ENCODE data around the gene KHDRBS1.
"Not testable (repeated sequence)": the region's sequence is repeated elsewhere in the genome, so short reads cannot be mapped to it uniquely, and the experiment has no call there.

Gene KHDRBS1

DNA sequence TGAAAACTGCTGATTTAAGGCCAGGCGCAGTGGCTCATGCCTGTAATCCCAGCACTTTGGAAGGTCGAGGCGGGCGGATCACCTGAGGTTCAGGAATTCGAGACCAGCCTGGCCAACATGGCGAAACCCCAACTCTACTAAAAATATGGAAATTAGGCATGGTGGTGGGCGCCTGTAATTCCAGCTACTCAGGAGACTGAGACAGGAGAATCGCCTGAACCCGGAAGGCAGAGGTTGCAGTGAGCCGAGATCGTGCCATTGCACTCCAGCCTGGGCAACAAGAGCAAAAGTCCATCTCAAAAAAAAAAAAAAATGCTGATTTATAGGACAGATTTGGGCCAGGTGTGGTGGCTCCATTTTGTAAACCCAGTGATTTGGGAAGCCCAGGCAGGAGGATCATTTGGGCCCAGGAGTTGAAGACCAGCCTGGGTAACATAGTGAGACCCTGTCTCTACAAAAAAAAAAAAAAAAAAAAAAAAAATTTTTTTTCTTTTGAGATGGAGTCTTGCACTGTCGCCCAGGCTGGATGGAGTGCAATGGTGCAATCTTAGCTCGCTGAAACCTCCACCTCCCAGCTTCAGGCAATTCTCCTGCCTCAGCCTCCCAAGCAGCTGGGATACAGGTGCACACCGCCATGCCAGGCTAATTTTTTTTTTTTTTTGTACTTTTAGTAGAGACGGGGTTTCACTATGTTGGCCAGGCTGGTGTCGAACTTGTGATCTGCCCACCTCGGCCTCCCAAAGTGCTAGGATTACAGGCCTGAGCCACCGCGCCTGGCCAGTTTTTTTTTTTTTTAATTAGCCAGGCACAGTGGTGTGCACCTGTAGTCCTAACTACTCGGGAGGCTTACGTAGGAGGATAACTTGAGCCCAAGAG, 52.2 kb downstream of the KHDRBS1 start:
- not testable (repeated sequence) for H3K9me3 Mint-ChIP-seq; ATAC-seq; H3K36me3 Mint-ChIP-seq (ENCODE audit: low read depth); H3K27me3 Mint-ChIP-seq; DNase-seq; H3K27ac Mint-ChIP-seq; H3K4me3 Mint-ChIP-seq
- H3K4me1 Mint-ChIP-seq = peaks cover 10% of the 10 kb centered on the region

DNA sequence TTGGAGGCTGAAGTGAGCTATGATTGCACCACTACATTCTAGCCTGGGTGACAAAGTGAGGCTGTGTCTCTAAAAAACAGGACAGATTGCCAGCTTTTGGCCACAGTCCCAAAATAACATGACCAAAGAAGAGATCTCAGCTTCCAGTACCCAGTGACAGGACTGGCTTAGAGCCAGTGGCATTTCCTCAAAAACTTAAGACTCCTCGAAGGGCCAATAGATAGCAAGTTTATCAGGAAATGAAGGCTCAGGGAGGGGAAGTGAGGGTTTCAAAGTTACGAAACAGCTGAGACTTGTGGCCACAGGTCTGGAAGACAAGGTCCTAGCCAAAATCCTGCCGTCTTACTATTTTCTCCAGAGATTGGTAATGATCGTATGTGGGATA, 52.8 kb downstream of the KHDRBS1 start:
- H3K4me1 Mint-ChIP-seq = peaks cover 10% of the 10 kb centered on the region
- H3K27ac Mint-ChIP-seq = no peak overlapping the region
- peaks cover 2% of the 10 kb centered on the region for H3K36me3 Mint-ChIP-seq (ENCODE audit: low read depth)
- no peaks in the 10 kb centered on the region for H3K27me3 Mint-ChIP-seq
- no peaks in the 10 kb centered on the region for H3K9me3 Mint-ChIP-seq
- ATAC-seq = peak; percentile 34
- H3K4me3 Mint-ChIP-seq = no peak overlapping the region
- DNase-seq = no peak

DNA sequence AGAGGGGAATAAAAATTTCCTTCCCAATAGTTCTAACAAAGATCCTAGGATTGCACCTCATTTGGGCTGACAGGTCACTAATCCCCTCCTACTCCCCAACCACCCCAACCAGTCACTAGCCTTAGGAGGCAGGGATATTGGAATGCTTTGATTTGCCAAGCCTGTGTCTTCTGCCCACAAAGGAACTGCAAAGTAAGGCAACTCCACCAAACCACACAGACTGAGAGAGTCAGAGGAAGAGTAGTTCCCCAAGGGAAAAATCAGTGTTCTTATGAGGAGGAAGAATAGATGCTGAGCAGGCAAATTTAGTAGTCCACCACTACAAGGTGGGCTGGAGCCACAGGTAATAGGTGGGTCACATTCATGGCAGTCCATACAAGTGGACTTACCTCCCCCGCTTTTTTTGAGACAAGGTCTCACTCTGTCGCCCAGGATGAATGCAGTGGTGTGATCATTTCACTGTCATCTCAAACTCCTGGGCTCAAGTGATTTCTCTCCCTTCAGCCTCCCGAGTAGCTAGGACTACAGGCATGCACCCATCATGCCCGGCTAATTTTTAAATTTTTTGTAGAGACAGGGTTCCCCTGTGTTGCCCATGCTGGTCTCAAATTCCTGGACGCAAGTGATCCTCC, 55.4 kb downstream of the KHDRBS1 start:
- H3K4me3 Mint-ChIP-seq = no peak overlapping the region
- DNase-seq = no peak
- no peaks in the 10 kb centered on the region for H3K27me3 Mint-ChIP-seq
- no peaks in the 10 kb centered on the region for H3K9me3 Mint-ChIP-seq
- H3K27ac Mint-ChIP-seq = no peak overlapping the region
- no peak for ATAC-seq
- H3K36me3 Mint-ChIP-seq (ENCODE audit: low read depth) = no peaks in the 10 kb centered on the region
- peaks cover 26% of the 10 kb centered on the region for H3K4me1 Mint-ChIP-seq

DNA sequence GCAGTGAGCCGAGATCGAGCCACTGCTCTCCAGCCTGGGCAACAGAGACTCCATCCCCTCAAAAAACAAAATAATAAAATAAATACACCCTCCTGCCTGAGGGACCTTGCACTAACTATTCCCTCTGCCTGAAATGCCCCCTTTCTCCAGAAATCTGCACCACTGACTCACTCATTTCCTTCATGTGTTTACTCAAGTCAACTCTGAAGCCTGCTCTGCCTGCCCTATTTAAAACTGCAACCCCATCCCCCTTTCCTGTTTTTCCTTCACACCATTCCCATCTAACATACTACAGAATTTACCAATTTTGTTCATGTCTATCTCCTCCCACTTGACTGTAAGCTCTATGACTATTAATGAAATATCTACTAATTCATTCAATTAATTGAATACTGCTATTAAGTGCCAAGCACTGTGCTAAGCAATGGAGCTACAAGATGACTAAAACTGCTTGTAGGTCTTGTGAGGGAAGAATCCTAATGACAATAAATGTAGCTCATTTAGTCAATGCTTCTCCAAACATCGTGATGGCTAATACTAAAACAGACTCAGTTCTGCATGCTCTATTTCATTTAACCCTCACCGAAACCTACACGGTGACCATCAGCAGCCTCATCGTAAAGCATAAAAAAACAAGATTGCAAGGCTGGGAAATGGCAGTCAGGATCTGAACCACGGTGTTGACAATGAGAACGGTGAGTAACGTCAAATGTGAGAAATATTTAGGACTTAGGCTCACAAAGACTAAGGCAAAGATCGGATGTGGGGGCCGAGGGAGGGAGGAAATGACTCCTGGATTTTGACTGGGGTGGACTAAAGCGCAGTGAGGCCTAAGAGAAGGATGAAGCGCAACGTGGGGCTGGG, 58.3 kb downstream of the KHDRBS1 start:
- H3K36me3 Mint-ChIP-seq (ENCODE audit: low read depth) = peaks cover 4% of the 10 kb centered on the region

DNA sequence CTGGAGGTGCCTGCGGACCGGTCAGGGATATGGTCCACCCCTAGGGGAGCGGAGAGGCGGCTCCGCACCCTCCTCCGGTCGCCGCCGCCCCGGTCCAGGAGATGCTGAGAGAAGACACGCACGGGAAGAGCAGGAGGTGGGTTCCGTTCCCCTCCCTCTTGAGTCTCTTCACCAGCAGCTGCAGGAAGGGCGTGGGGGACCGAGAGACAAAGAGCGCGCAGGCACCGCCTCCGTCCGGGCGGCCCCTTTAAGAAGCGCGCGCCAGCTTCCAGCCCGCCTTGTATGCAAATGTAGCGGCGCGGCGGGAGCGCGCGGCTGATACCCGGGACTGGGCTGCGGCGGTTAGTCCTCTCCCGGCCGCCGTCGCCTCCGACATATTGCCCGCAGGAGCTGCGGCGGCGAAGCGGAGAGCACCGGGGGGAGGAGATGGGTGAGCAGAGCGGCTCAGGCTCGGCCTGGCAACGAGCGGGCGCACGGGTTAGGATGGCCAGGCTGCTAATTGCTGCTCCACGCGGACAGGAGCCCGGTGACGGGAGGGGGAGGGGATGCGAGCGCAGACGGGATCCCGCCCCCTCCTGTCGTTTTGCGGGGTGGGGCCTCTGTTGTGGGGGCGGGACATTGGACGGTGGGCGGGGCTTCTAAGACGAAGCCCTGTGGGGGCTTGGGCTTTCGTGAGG, 59.1 kb downstream of the KHDRBS1 start, which contains the start of gene TMEM39B:
TSS of gene TMEM39B (plus strand) at position 318 of the 677 bp plus-strand sequence. CDS start at position 427, 109 bp downstream.
- Mint-ChIP-seq H3K27ac (peak within 1 kb of the TSS; percentile 96), H3K36me3 (ENCODE audit: low read depth) (peaks cover 10% of the 10 kb centered on the region), H3K4me1 (peaks cover 29% of the 10 kb centered on the region), H3K9me3 (no peaks in the 10 kb centered on the region), H3K27me3 (no peaks in the 10 kb centered on the region), H3K4me3 (peak within 1 kb of the TSS; percentile 91)
- ATAC-seq (peak; percentile 92), DNase-seq (peak; percentile 92)

More for the DNA sequence above, 58.3 kb downstream of the KHDRBS1 start:
- Mint-ChIP-seq H3K4me1 (peaks cover 29% of the 10 kb centered on the region), H3K27me3 (no peaks in the 10 kb centered on the region), H3K4me3 (peak overlapping the region; percentile 91), H3K27ac (peak overlapping the region; percentile 96), H3K9me3 (no peaks in the 10 kb centered on the region)
- no peak for DNase-seq
- peak; percentile 26 for ATAC-seq

DNA sequence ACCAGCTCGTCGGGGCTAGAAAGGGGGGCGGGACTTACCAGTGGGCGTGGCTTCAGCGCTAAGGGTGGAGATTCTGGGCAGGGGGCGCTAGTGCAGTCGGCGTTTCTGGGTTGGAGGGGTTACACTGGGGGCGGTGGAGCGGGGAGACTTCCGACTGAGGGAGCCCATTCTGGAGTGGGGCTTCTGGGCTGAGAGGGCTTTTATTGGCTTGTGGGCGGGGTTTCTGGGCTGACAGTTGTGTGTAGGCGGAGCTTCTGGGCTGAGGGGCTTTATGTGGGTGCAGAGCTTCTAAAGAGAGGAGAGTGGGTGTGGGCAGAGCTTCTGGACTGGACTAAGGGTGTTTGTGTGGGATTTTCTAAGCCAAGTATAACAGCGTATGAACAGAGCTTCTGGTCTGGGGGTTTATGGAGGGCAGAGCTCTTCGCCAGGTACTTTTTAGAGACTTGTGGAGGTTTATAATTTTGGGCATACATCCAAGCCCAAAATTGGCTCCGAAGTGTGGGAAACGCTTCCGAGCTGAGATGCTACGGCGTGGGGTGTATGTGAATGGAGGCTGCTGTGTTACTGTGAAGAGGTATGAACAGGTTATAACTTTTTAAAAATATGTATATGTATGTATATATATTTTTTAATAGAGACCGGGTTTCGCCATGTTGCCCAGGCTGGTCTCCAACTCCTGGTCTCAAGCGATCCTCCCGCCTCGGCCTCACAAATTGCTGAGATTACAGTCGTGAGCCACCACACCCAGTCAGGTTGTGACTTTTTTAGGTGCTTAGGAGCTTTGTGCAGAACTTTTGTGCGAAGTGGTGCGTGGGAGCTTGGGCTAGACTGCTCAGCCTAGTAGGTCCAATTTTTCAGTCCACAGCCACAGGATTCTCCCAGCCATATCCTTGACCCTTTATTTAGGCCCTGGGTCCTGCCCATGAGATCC, 59.9 kb downstream of the KHDRBS1 start:
- no peak for DNase-seq
- peaks cover 29% of the 10 kb centered on the region for H3K4me1 Mint-ChIP-seq
- no peaks in the 10 kb centered on the region for H3K9me3 Mint-ChIP-seq
- H3K4me3 Mint-ChIP-seq = peak overlapping the region; percentile 91
- H3K36me3 Mint-ChIP-seq (ENCODE audit: low read depth) = peaks cover 10% of the 10 kb centered on the region
- H3K27ac Mint-ChIP-seq = peak overlapping the region; percentile 96
- ATAC-seq = no peak
- no peaks in the 10 kb centered on the region for H3K27me3 Mint-ChIP-seq

DNA sequence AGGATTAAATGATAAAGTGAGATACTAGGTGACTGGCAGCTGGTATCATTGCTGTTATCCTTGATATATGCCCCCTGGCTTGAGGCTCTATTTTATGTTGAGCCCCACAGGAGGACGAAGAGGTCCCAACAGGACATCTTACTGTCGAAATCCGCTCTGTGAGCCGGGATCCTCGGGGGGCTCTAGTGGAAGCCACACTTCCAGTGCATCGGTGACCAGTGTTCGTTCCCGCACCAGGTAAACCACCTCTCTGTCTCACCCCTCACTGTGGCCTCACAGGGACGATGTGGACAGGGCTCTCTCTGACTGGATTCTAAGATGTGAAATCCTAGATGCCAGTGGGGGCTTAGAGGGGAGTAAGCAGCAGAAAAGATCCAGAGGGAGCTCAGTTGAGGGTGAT, 61.2 kb downstream of the KHDRBS1 start:
- peaks cover 13% of the 10 kb centered on the region for H3K36me3 Mint-ChIP-seq (ENCODE audit: low read depth)
- DNase-seq = no peak
- H3K9me3 Mint-ChIP-seq = no peaks in the 10 kb centered on the region
- H3K27me3 Mint-ChIP-seq = no peaks in the 10 kb centered on the region
- ATAC-seq = no peak
- no peak overlapping the region for H3K4me3 Mint-ChIP-seq
- H3K27ac Mint-ChIP-seq = no peak overlapping the region
- peaks cover 29% of the 10 kb centered on the region for H3K4me1 Mint-ChIP-seq

DNA sequence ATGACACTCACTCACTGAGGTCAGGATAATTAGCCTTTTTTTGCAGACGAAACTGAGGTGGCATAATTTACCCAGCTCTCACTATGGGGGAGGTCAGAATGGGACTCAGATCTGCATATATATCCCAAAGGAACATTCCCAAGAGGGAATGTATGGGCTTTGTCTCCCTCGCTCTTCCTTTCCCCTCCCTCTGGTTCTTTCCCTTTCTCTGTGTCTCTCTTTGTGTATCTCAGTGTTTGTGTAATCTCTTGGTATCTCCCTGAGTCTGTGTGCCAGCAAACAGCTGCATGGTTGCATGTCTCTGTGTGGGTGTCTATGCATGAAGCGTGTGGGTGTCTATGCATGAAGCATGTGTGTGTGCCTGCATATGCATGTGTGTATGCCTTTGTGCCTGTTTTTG, 63.8 kb downstream of the KHDRBS1 start:
- peaks cover 21% of the 10 kb centered on the region for H3K36me3 Mint-ChIP-seq (ENCODE audit: low read depth)

DNA sequence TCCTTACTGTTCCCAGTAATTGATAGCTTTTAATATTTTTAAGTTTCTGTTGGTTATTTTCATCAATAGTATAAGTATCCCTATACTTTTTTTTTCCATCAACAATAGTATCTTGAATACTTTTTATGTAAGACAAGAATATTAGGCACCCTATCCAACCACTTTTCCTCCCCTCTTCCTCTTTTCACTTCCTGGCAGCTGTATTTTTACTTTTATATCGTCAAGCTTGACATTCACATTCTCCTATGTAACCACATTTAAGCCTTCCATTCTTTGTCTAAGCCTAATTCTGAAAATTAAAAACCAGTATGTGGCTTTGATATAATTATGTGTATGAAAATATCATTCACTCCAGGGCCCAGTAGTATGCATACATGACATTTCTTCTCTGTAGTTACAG, 68.4 kb downstream of the KHDRBS1 start:
- H3K27me3 Mint-ChIP-seq = no peaks in the 10 kb centered on the region
- DNase-seq (no peak), ATAC-seq (no peak)
- H3K9me3 Mint-ChIP-seq = no peaks in the 10 kb centered on the region
- H3K4me1 Mint-ChIP-seq = peaks cover 4% of the 10 kb centered on the region
- H3K4me3 Mint-ChIP-seq = no peak overlapping the region
- H3K27ac Mint-ChIP-seq = peak overlapping the region; percentile 57
- peaks cover 31% of the 10 kb centered on the region for H3K36me3 Mint-ChIP-seq (ENCODE audit: low read depth)

More for the DNA sequence above, 63.8 kb downstream of the KHDRBS1 start:
- peaks cover 23% of the 10 kb centered on the region for H3K4me1 Mint-ChIP-seq
- H3K27ac Mint-ChIP-seq = no peak overlapping the region
- H3K4me3 Mint-ChIP-seq = no peak overlapping the region
- H3K27me3 Mint-ChIP-seq = no peaks in the 10 kb centered on the region
- no peaks in the 10 kb centered on the region for H3K9me3 Mint-ChIP-seq
- ATAC-seq = no peak
- DNase-seq = no peak

DNA sequence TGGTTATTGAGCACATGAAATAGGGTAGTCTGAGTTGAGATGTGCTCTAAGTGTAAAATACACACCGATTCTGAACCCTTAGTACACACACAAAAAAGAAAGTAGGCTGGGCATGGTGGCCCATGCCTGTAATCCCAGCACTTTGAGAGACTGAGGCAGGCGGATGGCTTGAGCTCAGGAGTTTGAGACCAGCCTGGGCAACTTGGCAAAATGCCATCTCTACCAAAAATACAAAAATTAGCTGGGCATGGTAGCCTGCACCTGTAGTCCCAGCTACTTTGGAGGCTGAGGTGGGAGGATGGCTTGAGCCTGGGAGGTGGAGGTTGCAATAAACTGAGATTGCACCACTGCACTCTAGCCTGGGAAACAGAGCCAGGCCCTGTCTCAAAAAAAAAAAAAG, 72.7 kb downstream of the KHDRBS1 start:
- not testable (repeated sequence) for H3K4me3 Mint-ChIP-seq, ATAC-seq, H3K27ac Mint-ChIP-seq, H3K9me3 Mint-ChIP-seq, H3K4me1 Mint-ChIP-seq, DNase-seq, H3K27me3 Mint-ChIP-seq
- H3K36me3 Mint-ChIP-seq (ENCODE audit: low read depth) = peaks cover 30% of the 10 kb centered on the region

DNA sequence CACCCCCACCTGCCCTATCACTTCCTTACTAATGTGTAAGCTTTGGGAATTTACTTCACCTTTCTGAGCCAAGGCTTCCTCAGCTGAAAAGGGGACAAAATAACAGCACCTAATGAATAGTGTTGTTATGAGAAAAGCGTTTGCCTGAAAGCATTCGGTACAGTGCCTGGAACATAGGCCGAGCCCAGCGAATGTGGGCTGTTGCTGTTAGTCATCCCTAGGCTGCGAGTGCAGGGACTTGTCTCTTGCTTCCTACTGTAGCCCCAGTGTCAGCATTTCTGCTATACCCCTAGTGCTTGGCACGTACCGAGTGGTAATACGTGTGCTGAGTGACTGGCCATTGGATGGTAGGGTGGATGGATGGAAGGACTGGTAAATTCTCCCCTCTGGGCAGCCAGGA, 77.5 kb downstream of the KHDRBS1 start:
- Mint-ChIP-seq H3K27me3 (no peaks in the 10 kb centered on the region), H3K4me1 (no peaks in the 10 kb centered on the region), H3K9me3 (no peaks in the 10 kb centered on the region), H3K36me3 (ENCODE audit: low read depth) (peaks cover 32% of the 10 kb centered on the region), H3K27ac (no peak overlapping the region), H3K4me3 (no peak overlapping the region)
- ATAC-seq (no peak), DNase-seq (no peak)

DNA sequence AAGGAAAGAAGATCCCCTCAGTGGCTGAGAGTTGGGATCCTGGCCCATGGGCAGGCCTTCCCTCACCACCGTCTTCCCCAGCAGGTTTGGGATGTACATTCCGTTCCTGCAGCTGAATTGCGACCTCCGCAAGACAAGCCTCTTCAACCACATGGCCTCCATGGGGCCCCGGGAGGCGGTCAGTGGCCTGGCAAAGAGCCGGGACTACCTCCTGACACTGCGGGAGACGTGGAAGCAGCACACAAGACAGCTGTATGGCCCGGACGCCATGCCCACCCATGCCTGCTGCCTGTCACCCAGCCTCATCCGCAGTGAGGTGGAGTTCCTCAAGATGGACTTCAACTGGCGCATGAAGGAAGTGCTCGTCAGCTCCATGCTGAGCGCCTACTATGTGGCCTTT, 77.9 kb downstream of the KHDRBS1 start:
- H3K4me1 Mint-ChIP-seq = no peaks in the 10 kb centered on the region
- DNase-seq (no peak), ATAC-seq (no peak)
- H3K4me3 Mint-ChIP-seq = no peak overlapping the region
- H3K27me3 Mint-ChIP-seq = no peaks in the 10 kb centered on the region
- peaks cover 30% of the 10 kb centered on the region for H3K36me3 Mint-ChIP-seq (ENCODE audit: low read depth)
- H3K9me3 Mint-ChIP-seq = no peaks in the 10 kb centered on the region
- H3K27ac Mint-ChIP-seq = no peak overlapping the region

Measured in activated naive CD8-positive, alpha-beta T cell treated with anti-CD3 and anti-CD28 coated beads, Interleukin-2, amount 50 U/mL, for 24 hours (primary cell).